Measurements from ENCODE around the gene SOX5.

SOX5 gene

DNA sequence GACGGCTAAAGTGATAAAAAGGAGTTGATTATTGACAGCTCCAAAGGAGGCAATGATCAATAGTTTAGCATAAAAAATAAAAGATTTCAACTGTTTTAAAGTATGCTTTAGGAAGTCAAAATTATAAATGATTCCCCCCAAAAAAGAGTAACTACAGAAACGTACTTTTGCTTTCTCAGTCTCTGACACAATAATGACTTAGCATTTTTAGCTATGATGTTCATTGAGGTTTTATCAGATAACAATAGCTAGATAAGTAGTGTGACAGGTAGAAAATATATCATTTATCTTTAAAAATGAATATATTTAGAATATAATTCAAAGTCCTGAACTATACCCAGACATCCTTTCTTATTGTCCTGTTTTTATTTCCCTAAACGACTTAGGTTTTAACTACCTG is 352.9 kb downstream of the SOX5 start:
- DNase-seq (ENCODE audit: low spot score): no peak

- no peak for DNase-seq (ENCODE audit: low spot score)
Observed at GRCh38 chr12:23587833-23588559, 361.5 kb downstream of the SOX5 start.

- no peak for DNase-seq (ENCODE audit: low spot score)
Observed at GRCh38 chr12:23585782-23586163, 363.7 kb downstream of the SOX5 start.

DNA sequence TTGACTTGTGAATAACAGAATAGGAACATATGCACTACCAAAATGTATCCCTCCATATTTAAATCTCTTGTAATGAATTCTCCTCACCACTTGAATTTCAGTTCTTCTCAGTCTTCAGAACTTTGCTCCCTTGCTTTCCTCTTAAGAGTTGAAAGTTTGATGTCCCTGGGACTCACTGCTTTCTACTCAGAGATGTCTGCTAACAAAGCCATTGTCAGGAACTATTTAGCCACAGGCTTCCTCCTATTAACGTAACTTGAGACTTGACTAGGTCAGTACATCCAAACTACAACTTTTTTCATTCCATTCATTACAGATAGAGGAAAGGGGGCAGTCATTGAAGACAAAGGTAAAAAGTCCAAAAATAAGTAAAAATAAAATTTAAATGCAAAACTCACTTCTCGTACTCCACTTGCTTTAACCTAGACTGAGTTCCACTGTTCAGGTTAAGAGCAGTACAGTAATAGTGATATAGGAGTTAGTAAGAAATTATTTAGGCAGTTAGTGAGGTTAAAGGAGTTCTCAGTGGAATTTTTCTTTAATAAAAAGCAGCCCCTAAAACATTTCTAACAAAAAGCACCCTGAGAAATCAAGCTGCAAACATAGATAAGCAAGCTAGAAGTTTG is 364.2 kb downstream of the SOX5 start:
- no peak for DNase-seq (ENCODE audit: low spot score)

GRCh38 chr12:23581913-23582312 is 367.6 kb downstream of the SOX5 start:
- DNase-seq (ENCODE audit: low spot score): no peak

GRCh38 chr12:23579257-23579656 is 370.2 kb downstream of the SOX5 start:
- DNase-seq (ENCODE audit: low spot score): no peak

DNA sequence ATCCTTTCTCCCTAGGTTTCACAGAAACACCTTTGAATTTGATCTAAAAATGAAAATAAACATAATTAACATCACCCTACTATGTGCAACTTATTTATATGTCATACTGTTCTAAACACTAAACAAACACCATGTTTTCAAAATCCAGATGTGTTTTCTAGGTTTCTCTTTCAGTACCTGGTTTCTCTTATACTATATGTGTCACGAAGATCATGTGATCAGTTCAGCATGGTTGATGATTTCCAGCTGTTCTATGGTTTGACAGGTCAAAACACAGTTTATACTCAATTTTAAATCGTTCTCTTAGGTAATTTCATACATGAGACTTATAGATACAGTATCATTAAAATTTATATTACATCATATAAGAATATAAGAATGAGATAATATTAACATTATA is 373.1 kb downstream of the SOX5 start:
- no peak for DNase-seq (ENCODE audit: low spot score)

GRCh38 chr12:23569356-23569755 is 380.1 kb downstream of the SOX5 start:
- DNase-seq (ENCODE audit: low spot score): no peak

GRCh38 chr12:23566133-23566532 is 383.3 kb downstream of the SOX5 start:
- DNase-seq (ENCODE audit: low spot score): no peak

GRCh38 chr12:23564451-23565152 is 384.9 kb downstream of the SOX5 start:
- no peak for DNase-seq (ENCODE audit: low spot score)

GRCh38 chr12:23561364-23562345 is 387.8 kb downstream of the SOX5 start:
- DNase-seq (ENCODE audit: low spot score): no peak

DNA sequence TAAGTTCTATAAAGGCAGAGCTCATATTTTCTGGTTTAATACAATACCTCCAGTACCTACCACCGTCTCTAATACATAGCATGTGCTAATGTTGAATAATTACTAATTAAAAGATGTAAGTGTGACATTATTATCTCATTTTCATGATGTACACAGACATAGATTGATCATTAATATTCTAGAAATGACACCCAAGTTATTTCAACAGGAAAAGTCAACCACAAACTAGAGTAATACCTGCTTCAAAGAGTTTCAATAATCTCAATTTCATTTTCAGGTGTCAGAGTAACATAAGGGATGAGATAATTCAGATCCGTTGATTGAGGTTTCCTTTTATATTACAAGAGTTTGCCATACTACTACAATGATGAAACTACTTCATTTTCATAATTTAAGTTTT is 388.9 kb downstream of the SOX5 start:
- no peak for DNase-seq (ENCODE audit: low spot score)

GRCh38 chr12:23559268-23559753 is 390.2 kb downstream of the SOX5 start:
- no peak for DNase-seq (ENCODE audit: low spot score)

DNA sequence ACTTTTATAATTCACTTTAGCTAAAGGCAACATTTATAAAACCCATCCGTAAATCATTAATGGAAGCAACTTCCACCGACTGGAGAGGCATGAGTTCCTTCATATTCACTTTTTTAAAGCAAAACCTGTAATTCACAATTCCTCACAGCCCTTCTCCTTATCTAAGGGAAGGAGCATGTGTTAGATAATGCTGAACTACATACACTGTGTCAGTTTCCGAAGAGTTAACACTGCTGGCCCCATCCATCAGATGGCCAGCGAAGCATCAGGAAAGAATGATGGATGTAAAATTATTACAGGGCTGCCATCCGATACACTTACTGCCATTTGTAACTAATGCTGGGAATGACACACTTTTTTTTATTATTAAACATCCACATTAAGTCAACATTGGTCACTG is 392.8 kb downstream of the SOX5 start:
- no peak for DNase-seq (ENCODE audit: low spot score)

DNA sequence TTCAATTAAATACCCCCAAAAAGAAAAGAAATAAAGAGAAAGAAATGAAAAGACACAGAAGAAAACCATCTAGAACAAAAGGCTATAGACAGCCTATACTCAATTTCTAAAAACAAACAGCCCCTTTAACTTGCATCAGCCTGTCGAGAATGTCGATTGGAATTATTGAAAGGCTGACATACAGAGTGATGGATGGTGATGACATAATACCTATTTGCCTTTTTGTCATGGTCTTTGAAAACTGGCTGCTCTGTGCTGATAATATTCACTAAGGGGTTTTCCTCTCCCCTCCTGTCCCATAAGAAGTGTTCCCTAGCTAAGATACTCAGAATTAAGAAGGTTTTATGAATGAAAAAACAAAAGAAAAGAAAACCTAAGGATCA is 393.7 kb downstream of the SOX5 start:
- no peak for DNase-seq (ENCODE audit: low spot score)

DNA sequence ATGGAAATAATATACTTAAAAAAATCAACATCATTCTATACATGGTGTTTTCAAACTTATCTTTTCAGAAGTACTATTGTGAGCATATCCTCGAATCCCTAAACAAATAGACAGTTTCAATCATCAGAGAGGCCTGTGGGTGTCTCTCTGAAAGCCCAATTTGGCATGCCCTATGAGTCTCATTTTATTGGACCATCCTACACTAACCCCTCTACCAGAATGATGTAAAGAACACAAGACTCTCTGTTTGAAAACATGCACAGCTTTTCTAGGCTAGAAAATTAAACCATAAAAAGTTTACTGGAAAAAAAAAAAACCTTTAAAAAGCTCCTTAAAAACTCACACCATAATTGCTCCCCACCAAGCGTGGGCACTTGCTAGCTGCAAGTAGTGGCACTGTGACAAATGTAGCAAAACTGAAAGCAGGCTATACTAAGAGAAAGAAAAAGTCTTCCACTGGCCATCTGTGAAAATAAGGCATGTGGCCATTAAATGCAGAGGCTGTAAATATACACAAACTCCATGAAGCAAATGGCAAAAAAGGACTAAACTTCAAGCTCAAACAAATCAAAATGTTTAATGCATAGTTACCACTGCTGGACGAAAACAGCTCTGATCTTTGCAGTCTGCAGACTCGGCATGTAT is 394.2 kb downstream of the SOX5 start:
- DNase-seq (ENCODE audit: low spot score): no peak

DNA sequence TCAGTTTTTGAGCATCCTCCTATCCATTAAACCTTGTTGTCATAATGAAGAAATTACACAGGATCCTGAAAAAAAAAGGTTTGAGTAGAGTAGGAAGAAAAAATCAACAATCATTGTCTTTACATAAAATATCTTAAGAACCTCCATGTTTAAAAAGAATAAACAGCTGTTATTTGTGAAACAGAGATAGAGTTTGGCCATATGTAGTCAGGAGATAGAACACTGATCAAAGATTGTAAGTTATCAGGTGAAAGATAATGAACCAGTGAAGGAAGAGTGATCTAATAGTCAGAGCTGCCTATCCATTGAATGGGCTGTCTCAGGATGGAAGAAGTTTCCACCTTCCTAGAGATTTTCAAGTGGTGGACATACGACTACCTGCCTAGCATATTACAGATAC is 397.1 kb downstream of the SOX5 start:
- DNase-seq (ENCODE audit: low spot score): no peak

DNA sequence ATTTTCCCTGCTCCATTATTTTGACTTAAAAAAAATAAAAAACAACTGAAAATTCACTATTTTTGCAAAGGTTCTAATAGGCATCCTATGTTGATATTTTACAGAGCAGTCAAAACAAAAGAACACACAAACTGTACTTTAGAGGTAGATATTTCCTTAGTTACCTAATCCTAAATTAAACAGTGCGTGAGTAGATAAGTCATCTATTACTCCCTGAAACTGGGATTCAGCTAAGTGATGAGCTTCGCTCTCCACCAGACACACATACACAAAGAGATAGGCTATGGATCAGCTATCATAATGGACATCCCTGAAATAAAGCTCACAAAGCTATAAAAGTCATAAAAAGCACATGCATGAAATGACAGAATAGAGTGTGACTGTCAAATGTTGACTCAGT is 398.7 kb downstream of the SOX5 start:
- DNase-seq (ENCODE audit: low spot score): no peak

DNA sequence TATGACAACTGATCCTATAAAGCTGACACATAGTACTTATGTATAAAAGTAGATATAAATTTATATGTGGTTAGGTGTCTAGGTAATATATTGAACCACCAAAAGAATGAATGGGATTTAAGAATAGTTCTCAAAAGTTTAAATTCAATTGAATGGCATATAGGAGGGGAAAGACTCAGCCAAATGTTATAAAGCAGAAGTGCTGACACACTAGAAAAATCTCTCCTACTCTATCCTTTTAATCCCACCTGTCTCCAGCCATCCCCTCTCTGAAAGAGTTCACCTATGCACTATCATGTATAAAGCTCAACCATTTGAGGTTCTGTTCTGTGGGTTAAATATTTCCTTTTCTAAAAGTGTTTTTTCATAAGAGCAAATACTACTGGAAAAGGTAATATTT is 400.7 kb downstream of the SOX5 start:
- no peak for DNase-seq (ENCODE audit: low spot score)

DNA sequence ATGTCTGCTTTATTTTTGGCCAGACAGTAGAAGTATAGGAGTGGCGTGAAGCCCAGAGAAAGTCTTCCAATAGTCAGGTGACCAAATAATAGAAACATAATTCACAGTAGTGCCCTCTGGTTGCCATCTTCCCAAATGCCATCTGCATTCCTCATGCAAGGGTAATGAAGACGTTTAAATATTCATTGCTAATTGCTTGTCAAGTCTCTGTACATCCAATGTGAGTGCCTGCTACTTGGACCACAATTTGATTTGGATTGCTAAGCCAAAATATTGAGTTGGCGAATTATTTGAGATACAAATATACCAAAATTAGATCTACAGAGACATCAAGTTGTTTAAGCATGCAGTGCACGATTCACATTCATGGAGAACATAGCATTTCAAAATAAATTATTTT is 402.7 kb downstream of the SOX5 start:
- DNase-seq (ENCODE audit: low spot score): no peak

GRCh38 chr12:23543767-23544166 is 405.7 kb downstream of the SOX5 start:
- no peak for DNase-seq (ENCODE audit: low spot score)

DNA sequence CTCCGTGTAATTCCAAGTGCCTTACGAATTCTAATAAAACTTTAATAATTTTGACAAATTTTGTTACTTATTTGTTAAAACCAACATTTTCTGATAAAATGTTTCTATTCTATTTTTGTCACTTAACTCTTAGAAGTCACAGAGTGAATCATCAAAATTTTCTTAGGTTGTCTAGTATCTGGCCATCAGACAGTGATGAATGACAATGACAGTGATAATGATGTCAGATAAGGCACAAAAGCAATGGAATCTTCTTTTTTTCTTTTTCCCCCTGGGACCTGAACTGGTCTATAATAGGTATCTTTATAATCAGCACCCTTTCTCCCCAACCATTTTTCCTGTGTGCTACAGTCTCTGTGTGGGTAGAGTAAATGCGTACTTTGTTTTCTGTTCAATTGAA is 407.3 kb downstream of the SOX5 start:
- no peak for DNase-seq (ENCODE audit: low spot score)
